HepG2 (cell line): ENCODE measurements around the gene SUPT4H1. TPM values are rescaled to one million over a fixed set of nuclear protein-coding genes. Genes with fewer than 3 reads are reported as not detected.

Source experiments
- ATAC-seq: fragments of 200-7000 bp; cut with Tn5 transposase; 3 replicates; pipeline ENCODE4 v1.9.1; 2020; ENCODE audit warnings: mild to moderate bottlenecking, moderate library complexity
- BruUV-seq: library from RNA; stranded (reverse); fragments of 400-500 nt; replicated peaks from 2 replicates; lab custom pipeline; 2021; lab: Mats Ljungman, UMichigan
- CTCF ChIA-PET: fragments of 300-600 bp; formaldehyde crosslinking; extraction: SDS; loops from one replicate; lab custom pipeline; 2021; ENCODE audit warnings: low total read pairs, inconsistent platforms, low intra/inter-chr PET ratio; lab: Yijun Ruan, JAX
- POLR2A ChIA-PET: fragments of 350-600 bp; sonication (Branson Sonifier 250); formaldehyde crosslinking; loops from one replicate; lab custom pipeline; 2020; ENCODE audit warnings: antibody characterized with exemption, inconsistent platforms; lab: Yijun Ruan, JAX
- DNase-seq: peaks from one replicate; pipeline ENCODE4 v3.0.0-alpha.2; 2015; ENCODE audit warnings: low spot score
- FAIRE-seq: peaks from 3 replicates; lab custom pipeline; 2011; peaks lifted over from hg19 to GRCh38; lab: Jason Lieb, UNC
- H2AFZ ChIP-seq: one replicate; pipeline ENCODE4 v1.6.1; 2011; ENCODE audit warnings: low read length, inconsistent platforms
- H3K27ac ChIP-seq: fragments of 300-600 bp; 3 replicates; pipeline ENCODE4 v1.8.0; 2011; ENCODE audit warnings: mixed run types, mild to moderate bottlenecking, mixed read lengths, low read length, inconsistent platforms; ENCODE audit not compliant: insufficient read depth; ENCODE audit errors: extremely low read length
- H3K27me3 ChIP-seq, 2 experiments: fragments of 200-600 bp in 1 of 2; 2 replicates in 1 of 2; 3 replicates in 1 of 2; pipeline versions ENCODE4 v1.6.0 to v1.8.0; 2011; ENCODE audit warnings: low read length in 2 of 2, mild to moderate bottlenecking in 2 of 2, moderate library complexity in 2 of 2, inconsistent platforms in 1 of 2; ENCODE audit not compliant: insufficient read depth in 2 of 2, control insufficient read depth in 1 of 2
- H3K36me3 ChIP-seq, 2 experiments: fragments of 200-600 bp in 1 of 2; replicated peaks in 1 of 2; 2 replicates in 1 of 2; 3 replicates in 1 of 2; pipeline versions ENCODE4 v1.5.1 to v1.8.0; 2011; ENCODE audit warnings: low read length in 2 of 2, inconsistent platforms in 1 of 2; ENCODE audit not compliant: insufficient read depth in 2 of 2, control insufficient read depth in 1 of 2
- H3K4me1 ChIP-seq: 2 replicates; pipeline ENCODE4 v1.5.1; 2012; ENCODE audit warnings: low read length, inconsistent platforms; ENCODE audit not compliant: insufficient read depth
- H3K4me2 ChIP-seq: 2 replicates; pipeline ENCODE4 v1.6.0; 2011; ENCODE audit warnings: low read depth, low read length, inconsistent platforms
- H3K4me3 ChIP-seq, 3 experiments: fragments of 200-600 bp in 1 of 3; sonication (generic), shearing (Covaris generic) in 1 of 3; replicated peaks in 1 of 3; 2 replicates each; pipeline ENCODE4 v1.5.1; 2011 to 2016; ENCODE audit warnings: low read length in 3 of 3, inconsistent platforms in 2 of 3, low read depth in 2 of 3, mild to moderate bottlenecking in 2 of 3, control low read depth in 1 of 3, mixed read lengths in 1 of 3; ENCODE audit not compliant: insufficient read depth in 1 of 3
- H3K79me2 ChIP-seq: one replicate; pipeline ENCODE4 v1.6.1; 2011; ENCODE audit warnings: low read length, inconsistent platforms; ENCODE audit not compliant: insufficient read depth
- H3K9ac ChIP-seq: 2 replicates; pipeline ENCODE4 v1.6.0; 2011; ENCODE audit warnings: mild to moderate bottlenecking, low read depth, low read length, inconsistent platforms; ENCODE audit not compliant: insufficient read depth
- H3K9me3 ChIP-seq: 2 replicates; pipeline ENCODE4 v1.5.1; 2012; ENCODE audit warnings: mild to moderate bottlenecking, low read length
- H4K20me1 ChIP-seq: 2 replicates; pipeline ENCODE4 v1.6.0; 2011; ENCODE audit warnings: inconsistent platforms, mild to moderate bottlenecking, low read length, moderate library complexity; ENCODE audit not compliant: insufficient read depth
- EED ChIP-seq: sonication (generic); formaldehyde crosslinking; IDR thresholded peaks from 2 replicates; pipeline ENCODE4 v1.5.0; 2020; ENCODE audit warnings: mild to moderate bottlenecking, missing genetic modification reagents
- ETV6 ChIP-seq: sonication (generic); formaldehyde crosslinking; conservative IDR thresholded peaks from 2 replicates; pipeline ENCODE4 v1.4.0; 2020; ENCODE audit warnings: missing genetic modification reagents
- ZNF574 ChIP-seq: sonication (generic); formaldehyde crosslinking; IDR thresholded peaks from 2 replicates; pipeline ENCODE4 v1.4.0; 2020; ENCODE audit warnings: missing genetic modification reagents
- WGBS: methylation state at CpG from one replicate; pipeline ENCODE4 v1.1.6; 2017; ENCODE audit warnings: low lambda C conversion rate; 5-methylcytosine and 5-hydroxymethylcytosine counted together
- in situ Hi-C: cut with HindIII; loops from 2 replicates; pipeline ENCODE4 v1.10.0; 2017; ENCODE audit warnings: low pct_unique_long_range_greater_than_20kb; ENCODE audit not compliant: extremely low pct_ligation_motif_present
- intact Hi-C: fragments of 100-400 bp; cut with micrococcal nuclease; formaldehyde crosslinking; loops from one replicate; pipeline ENCODE4 v1.10.0; 2022; ENCODE audit not compliant: unreplicated experiment
- polyA plus RNA-seq, 8 experiments: library from polyadenylated mRNA; depleted of rRNA in 3 of 8; stranded (reverse) in 7 of 8; unstranded in 1 of 8; fragments of >200 nt; fragmentation: Illumina TruSeq in 4 of 8; extraction: Trizol in 4 of 8; gene quantifications; 2 replicates each; pipeline versions ENCODE4 v1.2.1 to v1.2.3, GENCODE V29; 2011 to 2016; ENCODE audit warnings: low read depth in 4 of 8, missing spikeins in 1 of 8, mixed read lengths in 1 of 8; ENCODE audit not compliant: insufficient read depth in 1 of 8
- total RNA-seq, 5 experiments: library from RNA; depleted of rRNA; stranded (reverse); fragments of >200 nt; fragmentation: Illumina TruSeq; extraction: Trizol; gene quantifications; 2 replicates each; pipeline ENCODE4 v1.2.3, GENCODE V29; 2016; ENCODE audit warnings: low read depth in 1 of 5

SUPT4H1 gene
- total and polyA plus RNA-seq, 2 of the 13 experiments (the other 11 are each of a cell fraction or from before 2014, with no cell fraction given) = 155 to 244 TPM

GRCh38 chr17:58304750-58305486 is 47.1 kb downstream of the SUPT4H1 start:
- CTCF ChIA-PET = interaction anchor here (3.1 kb wide), 1 partner anchor 143 kb away, joined by 22 read pairs; no protein-coding TSS in a partner anchor
- H2AFZ ChIP-seq = no peak overlapping the region

More at GRCh38 chr17:58304750-58305486, 47.1 kb downstream of the SUPT4H1 start:
- in situ Hi-C loops = loop anchor here (5.0 kb wide), 1 partner anchor 142 kb away; no protein-coding TSS in a partner anchor
- 43% methylated on average over 10 of the region's 14 CpGs for WGBS
- Histone ChIP-seq H3K4me3 (no peak overlapping the region), H3K36me3 (no peaks in the 10 kb centered on the region), H3K9me3 (no peaks in the 10 kb centered on the region), H3K4me2 (no peak overlapping the region), H3K27ac (no peak overlapping the region), H3K9ac (no peak overlapping the region), H3K27me3 (peaks cover 22 to 75% of the 10 kb centered on the region in 2 experiments; a peak in 4 of 5 replicates), H3K79me2 (no peaks in the 10 kb centered on the region), H3K4me1 (peaks cover 18% of the 10 kb centered on the region), H4K20me1 (no peaks in the 10 kb centered on the region)
- FAIRE-seq = no peak
- intact Hi-C loops = no loop called here
- POLR2A ChIA-PET = no interaction called here
- DNase-seq = no peak
- no TSS peak for BruUV-seq
- TF ChIP-seq ZNF574 (CRISPR knock-in tag) (0 out of 2 replicates have a peak, but pooled peaks have one; percentile 6), EED (no peak), ETV6 (0 out of 2 replicates have a peak, but pooled peaks have one; percentile 44)
- ATAC-seq = no peak
